K562 (cell line): ENCODE data around the gene CTRL. TPM values are rescaled to one million over a fixed set of nuclear protein-coding genes. Genes with fewer than 3 reads are reported as not detected.

Experiments used
- ATAC-seq: fragments of 200-7000 bp; cut with Tn5 transposase; 3 replicates; pipeline ENCODE4 v1.9.1; 2020; ENCODE audit warnings: moderate library complexity
- BruUV-seq: library from RNA; stranded (reverse); fragments of 400-500 nt; replicated peaks from 2 replicates; lab custom pipeline; 2021; lab: Mats Ljungman, UMichigan
- CTCF ChIA-PET: fragments of 300-600 bp; formaldehyde crosslinking; extraction: SDS; loops from one replicate; lab custom pipeline; 2021; ENCODE audit warnings: low intra/inter-chr PET ratio; lab: Yijun Ruan, JAX
- POLR2A ChIA-PET: fragments of 300-600, 350-650 bp; sonication (Branson Sonifier 250); formaldehyde crosslinking; extraction: SDS; loops from one replicate; lab custom pipeline; 2021; ENCODE audit warnings: antibody characterized with exemption, inconsistent platforms; lab: Yijun Ruan, JAX
- DNase-seq, 4 experiments: peaks; one replicate each; pipeline versions ENCODE4 v3.0.0 to v3.0.0-alpha.2; 2011 to 2018; ENCODE audit warnings: low spot score in 3 of 4, mixed read lengths in 3 of 4; ENCODE audit errors: extremely low read depth in 1 of 4
- FAIRE-seq: peaks from 2 replicates; lab custom pipeline; 2011; peaks lifted over from hg19 to GRCh38; lab: Jason Lieb, UNC
- H2AFZ ChIP-seq: 2 replicates; pipeline ENCODE4 v1.6.0; 2011; ENCODE audit warnings: low read depth, low read length, control low read depth, inconsistent platforms
- H3K27ac ChIP-seq: fragments of 200-600 bp; 3 replicates; pipeline ENCODE4 v1.8.0; 2011; ENCODE audit warnings: low read depth, mild to moderate bottlenecking, control low read depth, inconsistent platforms, low read length, moderate library complexity, mixed read lengths; ENCODE audit errors: extremely low read depth
- H3K27me3 ChIP-seq, 2 experiments: fragments of 300-600 bp in 1 of 2; 2 replicates in 1 of 2; 3 replicates in 1 of 2; pipeline versions ENCODE4 v1.6.0 to v1.8.0; 2011; ENCODE audit warnings: inconsistent platforms in 2 of 2, low read length in 2 of 2, mild to moderate bottlenecking in 1 of 2, mixed read lengths in 1 of 2, moderate library complexity in 1 of 2; ENCODE audit not compliant: control insufficient read depth in 2 of 2, insufficient read depth in 2 of 2
- H3K36me3 ChIP-seq: fragments of 300-600 bp; 3 replicates; pipeline ENCODE4 v1.8.0; 2011; ENCODE audit warnings: mild to moderate bottlenecking, low read length, inconsistent platforms; ENCODE audit not compliant: control insufficient read depth, insufficient read depth
- H3K4me1 ChIP-seq, 2 experiments: fragments of 200-600 bp in 1 of 2; replicated peaks in 1 of 2; 2 replicates in 1 of 2; 3 replicates in 1 of 2; pipeline versions ENCODE4 v1.5.1 to v1.8.0; 2011; ENCODE audit warnings: inconsistent platforms in 2 of 2, low read length in 2 of 2, mild to moderate bottlenecking in 1 of 2, mixed read lengths in 1 of 2, moderate library complexity in 1 of 2; ENCODE audit not compliant: control insufficient read depth in 2 of 2, insufficient read depth in 2 of 2
- H3K4me2 ChIP-seq: 2 replicates; pipeline ENCODE4 v1.6.1; 2011; ENCODE audit warnings: low read length, control low read depth, inconsistent platforms, mixed read lengths; ENCODE audit not compliant: insufficient read depth
- H3K4me3 ChIP-seq: fragments of 200-600 bp; sonication (generic), shearing (Covaris generic); 2 replicates; pipeline ENCODE4 v1.5.1; 2016; ENCODE audit warnings: control low read depth, inconsistent platforms
- H3K79me2 ChIP-seq: fragments of 200-600 bp; 3 replicates; pipeline ENCODE4 v1.8.0; 2011; ENCODE audit warnings: low read length, inconsistent platforms; ENCODE audit not compliant: control insufficient read depth, insufficient read depth
- H3K9ac ChIP-seq, 2 experiments: 2 replicates each; pipeline versions ENCODE4 v1.6.0 to v1.6.1; 2011; ENCODE audit warnings: low read depth in 2 of 2, low read length in 2 of 2, control low read depth in 1 of 2, inconsistent platforms in 1 of 2, mild to moderate bottlenecking in 1 of 2, mixed read lengths in 1 of 2; ENCODE audit not compliant: insufficient read depth in 1 of 2
- H3K9me1 ChIP-seq: one replicate; pipeline ENCODE4 v1.6.0; 2011; ENCODE audit warnings: inconsistent platforms, mild to moderate bottlenecking, low read length, moderate library complexity; ENCODE audit not compliant: control insufficient read depth, insufficient read depth
- H3K9me3 ChIP-seq: replicated peaks from 2 replicates; pipeline ENCODE4 v1.5.1; 2011; ENCODE audit warnings: low read depth, low read length, inconsistent platforms; ENCODE audit not compliant: control insufficient read depth, insufficient read depth
- H4K20me1 ChIP-seq: replicated peaks from 2 replicates; pipeline ENCODE4 v1.6.1; 2011; ENCODE audit warnings: low read length, inconsistent platforms, mixed read lengths; ENCODE audit not compliant: control insufficient read depth, insufficient read depth
- NR3C1 ChIP-seq: sonication (generic); formaldehyde crosslinking; IDR thresholded peaks from 2 replicates; pipeline ENCODE4 v1.8.1; 2022; ENCODE audit warnings: missing genetic modification reagents
- POLR2AphosphoS5 ChIP-seq: IDR thresholded peaks from 2 replicates; pipeline ENCODE4 v1.6.1; 2011; ENCODE audit warnings: mild to moderate bottlenecking, low read depth, low read length, moderate library complexity; ENCODE audit not compliant: control insufficient read depth, insufficient read depth
- POU5F1 ChIP-seq: fragments of 150-350 bp; IDR thresholded peaks from 2 replicates; pipeline ENCODE4 v1.6.1; 2014; ENCODE audit warnings: borderline replicate concordance, low read length, low read depth, mild to moderate bottlenecking; ENCODE audit not compliant: partially characterized antibody
- STAT5B ChIP-seq: fragments of 250-450 bp; sonication (Bioruptor Pico); IDR thresholded peaks from 2 replicates; pipeline ENCODE4 v1.8.0; 2021; ENCODE audit warnings: mild to moderate bottlenecking, inconsistent platforms
- XRCC3 ChIP-seq: fragments of 450-650 bp; IDR thresholded peaks from 2 replicates; pipeline ENCODE4 v1.6.1; 2017; ENCODE audit warnings: mild to moderate bottlenecking, moderate library complexity
- ZKSCAN3 ChIP-seq: fragments of 250-450 bp; sonication (Bioruptor Pico); IDR thresholded peaks from 2 replicates; pipeline ENCODE4 v1.4.0; 2020
- ZNF551 ChIP-seq: fragments of 250-450 bp; sonication (Bioruptor Pico); IDR thresholded peaks from 2 replicates; pipeline ENCODE4 v1.5.0; 2021; ENCODE audit warnings: mild to moderate bottlenecking, moderate library complexity
- ZNF696 ChIP-seq: fragments of 250-450 bp; sonication (Bioruptor Pico); conservative IDR thresholded peaks from 2 replicates; pipeline ENCODE4 v1.4.0; 2020; ENCODE audit warnings: mild to moderate bottlenecking, moderate library complexity
- WGBS: fragments of 100-300 bp; shearing (Covaris generic); methylation state at CpG from one replicate; pipeline ENCODE4 v1.1.6; 2016; ENCODE audit warnings: low coverage, mixed read lengths; ENCODE audit not compliant: insufficient coverage; ENCODE audit errors: missing lambda C conversion rate; 5-methylcytosine and 5-hydroxymethylcytosine counted together
- in situ Hi-C: fragments of 300-500 bp; cut with MboI; formaldehyde crosslinking; loops from 4 replicates; pipeline ENCODE4 v1.15.0; 2018; ENCODE audit warnings: inconsistent platforms, mixed read lengths
- intact Hi-C: fragments of 100-400 bp; cut with micrococcal nuclease; formaldehyde crosslinking; loops from 2 replicates; pipeline ENCODE4 v1.14.2; 2022
- polyA plus RNA-seq, 8 experiments: library from polyadenylated mRNA; depleted of rRNA in 4 of 8; stranded (reverse) in 5 of 8; unstranded in 3 of 8; fragments of >200 nt; fragmentation: Nextera tagmentation in 2 of 8; fragmentation: Illumina TruSeq in 1 of 8; extraction: Ambion mirVana in 2 of 8; extraction: Trizol in 1 of 8; gene quantifications; 2 replicates each; pipeline versions ENCODE4 v1.2.1 to v1.2.3, GENCODE V29; 2011 to 2014; ENCODE audit warnings: inconsistent platforms in 1 of 8, missing spikeins in 1 of 8
- total RNA-seq, 7 experiments: library from RNA; depleted of rRNA in 6 of 7; stranded (reverse); fragments of >200 nt in 6 of 7; fragmentation: Illumina TruSeq in 2 of 7; extraction: Trizol in 2 of 7; gene quantifications; 2 replicates each; pipeline versions ENCODE4 v1.2.1 to v1.2.3, GENCODE V29; 2011 to 2021; ENCODE audit warnings: low replicate concordance in 1 of 7
- TF ChIP-seq, protein P1 (sequence below): fragments of 450-650 bp; IDR thresholded peaks from 2 replicates; pipeline ENCODE4 v1.6.1; 2016; ENCODE audit warnings: low read depth, mild to moderate bottlenecking, moderate library complexity

The CTRL gene
- total and polyA plus RNA-seq, 9 of the 15 experiments (the other 6 are each of a cell fraction or from before 2014, with no cell fraction given): 1.4 to 5.6 (median 2.5) TPM

DNA sequence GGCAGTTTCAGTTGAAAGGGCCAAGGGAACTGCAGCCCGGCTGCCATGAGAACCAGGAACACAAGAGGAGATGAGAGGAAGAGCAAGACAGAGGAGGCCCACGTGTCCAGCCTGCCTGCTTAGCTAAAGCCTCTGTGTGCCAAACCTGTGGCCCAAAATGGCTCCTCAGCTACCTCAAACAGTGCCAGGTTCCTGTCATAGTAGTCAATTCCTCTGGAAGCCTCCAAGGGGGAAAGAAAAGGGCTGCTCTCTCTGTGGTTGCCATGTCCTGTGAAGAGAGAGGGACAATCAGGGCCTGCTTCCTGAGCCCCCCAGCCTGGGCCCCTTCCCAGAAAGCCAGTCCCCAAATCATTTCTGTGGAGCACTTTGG, 31.6 kb upstream of the CTRL start:
- Histone ChIP-seq H3K4me2 (no peak overlapping the region), H3K36me3 (peaks cover 69% of the 10 kb centered on the region; the same call in 2 of the 3 replicates), H3K79me2 (peaks cover 24% of the 10 kb centered on the region), H3K9ac (no peak overlapping the region; a peak in 1 of 4 replicates), H3K9me3 (no peaks in the 10 kb centered on the region), H3K4me1 (peaks cover 26 to 51% of the 10 kb centered on the region in 2 experiments; a peak in 4 of 5 replicates), H3K27me3 (no peaks in the 10 kb centered on the region), H2AFZ (no peak overlapping the region), H3K9me1 (peaks cover 13% of the 10 kb centered on the region), H4K20me1 (peaks cover 25% of the 10 kb centered on the region), H3K27ac (peak overlapping the region; percentile 26; the same call in 1 of the 3 replicates), H3K4me3 (no peak overlapping the region)
- in situ Hi-C loops (no loop called here), intact Hi-C loops (no loop called here)
- ATAC-seq (no peak), FAIRE-seq (no peak), DNase-seq (no peak)
- ChIA-PET POLR2A (interaction anchor here (0.7 to 1.5 kb wide), 2 partner anchors 24 to 27 kb away, joined by 3 to 5 read pairs; partner anchors contain the start of gene PSMB10), CTCF (no interaction called here)
- TF ChIP-seq, protein P1, sequence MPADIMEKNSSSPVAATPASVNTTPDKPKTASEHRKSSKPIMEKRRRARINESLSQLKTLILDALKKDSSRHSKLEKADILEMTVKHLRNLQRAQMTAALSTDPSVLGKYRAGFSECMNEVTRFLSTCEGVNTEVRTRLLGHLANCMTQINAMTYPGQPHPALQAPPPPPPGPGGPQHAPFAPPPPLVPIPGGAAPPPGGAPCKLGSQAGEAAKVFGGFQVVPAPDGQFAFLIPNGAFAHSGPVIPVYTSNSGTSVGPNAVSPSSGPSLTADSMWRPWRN: no peak
- no peak for TF ChIP-seq ZNF551 (CRISPR knock-in tag)
- no peak for TF ChIP-seq ZNF696 (CRISPR knock-in tag)
- no peak for TF ChIP-seq POU5F1
- TF ChIP-seq STAT5B (CRISPR knock-in tag): no peak
- no peak for TF ChIP-seq NR3C1 (CRISPR knock-in tag)
- TF ChIP-seq ZKSCAN3 (CRISPR knock-in tag): no peak
- TF ChIP-seq POLR2AphosphoS5: no peak
- no peak for TF ChIP-seq XRCC3
- 88% methylated on average over 2 of the region's 2 CpGs for WGBS
- BruUV-seq: no TSS peak
